GOT3 (cell line): ENCODE data around the gene PPP2CA.
"Not testable (repeated sequence)": the region's sequence is repeated elsewhere in the genome, so short reads cannot be mapped to it uniquely, and the experiment has no call there.

Source experiments
- DNase-seq: peaks from one replicate; lab custom pipeline; 2025; ENCODE audit warnings: mixed read lengths; lab: John Stamatoyannopoulos, UW

PPP2CA gene

GRCh38 chr5:134225780-134226440, at the start of gene PPP2CA:
PPP2CA (minus strand) TSS chr5:134226073; CDS start chr5:134225861, 212 bp downstream.
- peak; percentile 99 for DNase-seq

DNA sequence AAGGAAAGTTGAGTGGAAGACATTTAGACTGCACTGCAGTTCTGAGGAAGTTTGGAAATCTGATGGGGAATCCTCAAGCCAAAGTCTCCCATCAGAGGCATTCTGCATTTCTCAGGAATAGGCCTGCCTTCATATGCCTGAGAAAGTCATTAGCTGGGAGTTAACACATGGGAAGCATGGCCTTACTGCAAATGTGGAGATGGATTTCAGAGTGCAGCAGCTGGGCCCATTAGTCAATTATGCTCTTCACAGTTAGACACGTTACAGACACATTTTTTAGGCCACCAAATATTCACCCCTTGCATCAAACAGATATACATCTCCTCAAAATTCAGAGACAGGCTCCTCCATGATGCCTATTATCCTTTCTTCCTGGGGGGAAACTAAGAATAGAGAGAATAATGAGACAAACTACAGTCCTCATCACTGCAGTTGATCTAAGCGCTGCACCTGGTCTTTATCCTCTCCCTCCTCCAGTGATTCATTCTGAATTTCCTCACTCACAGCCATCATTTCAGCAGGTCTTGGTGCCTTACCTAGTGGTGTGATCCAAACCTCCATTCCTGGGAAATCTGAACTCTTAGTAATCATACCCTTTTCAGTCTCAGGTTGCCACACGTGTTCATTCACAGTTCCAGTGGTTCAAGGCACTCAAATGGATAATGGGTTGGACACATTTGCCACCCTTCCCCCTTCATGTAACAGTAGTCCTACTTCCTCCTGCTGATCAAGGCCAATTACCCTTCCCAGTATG, 47.9 kb upstream of the PPP2CA start:
- no peak for DNase-seq

- DNase-seq: no peak
Observed at GRCh38 chr5:134271059-134271458, 45.2 kb upstream of the PPP2CA start.

DNA sequence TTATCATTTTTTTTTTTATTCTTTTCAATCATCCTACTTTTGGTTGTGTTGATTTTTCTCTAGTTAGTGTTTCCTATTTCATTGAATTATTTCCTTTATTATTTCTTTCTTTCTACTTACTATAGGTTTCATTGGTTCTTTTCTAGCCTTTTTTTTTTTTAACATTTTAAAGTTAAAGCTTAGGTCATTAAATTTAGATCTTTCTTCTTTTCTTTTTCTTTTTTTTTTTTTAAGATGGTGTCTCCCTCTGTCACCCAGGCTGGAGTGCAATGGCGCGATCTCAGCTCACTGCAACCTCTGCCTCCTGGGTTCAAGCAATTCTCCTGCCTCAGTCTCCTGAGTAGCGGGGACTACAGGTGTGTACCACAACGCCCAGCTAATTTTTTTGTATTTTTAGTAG, 43.0 kb upstream of the PPP2CA start:
- no peak for DNase-seq

DNA sequence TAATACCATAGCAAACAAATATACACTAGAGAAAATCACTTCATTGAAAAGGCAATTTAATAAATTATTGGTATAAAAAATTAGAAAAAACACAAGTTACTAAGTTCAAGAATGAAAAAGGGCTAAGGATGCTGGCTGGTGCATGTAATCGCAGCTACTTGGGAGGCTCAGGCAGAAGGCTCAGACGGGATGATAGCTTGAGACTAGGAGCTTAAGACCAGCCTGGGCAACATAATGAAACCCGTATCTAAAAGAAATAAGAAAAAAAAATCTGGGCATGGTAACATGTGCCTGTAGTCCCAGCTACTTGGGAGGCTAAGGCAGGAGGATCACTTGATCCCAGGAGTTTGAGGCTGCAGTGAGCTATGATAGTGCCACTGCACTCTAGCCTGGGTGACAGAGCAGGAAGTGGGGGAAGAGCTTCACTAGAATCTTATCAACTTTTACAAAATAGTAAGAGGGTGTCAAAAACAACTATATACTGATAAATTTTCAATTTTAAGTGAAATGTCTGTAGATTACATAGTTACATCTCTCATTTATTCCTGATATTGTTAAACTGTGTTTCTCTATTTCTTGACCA, 42.2 kb upstream of the PPP2CA start:
- DNase-seq: no peak

- DNase-seq: no peak
Observed at GRCh38 chr5:134267366-134268018, 41.6 kb upstream of the PPP2CA start.

GRCh38 chr5:134263801-134264200, 37.9 kb upstream of the PPP2CA start:
- no peak for DNase-seq

GRCh38 chr5:134262629-134263028, 36.8 kb upstream of the PPP2CA start:
- not testable (repeated sequence) for DNase-seq

GRCh38 chr5:134258896-134259295, 33.0 kb upstream of the PPP2CA start:
- DNase-seq: no peak

- no peak for DNase-seq
Observed at GRCh38 chr5:134257176-134257575, 31.3 kb upstream of the PPP2CA start.

- DNase-seq: no peak
Observed at GRCh38 chr5:134255418-134256150, 29.7 kb upstream of the PPP2CA start.

DNA sequence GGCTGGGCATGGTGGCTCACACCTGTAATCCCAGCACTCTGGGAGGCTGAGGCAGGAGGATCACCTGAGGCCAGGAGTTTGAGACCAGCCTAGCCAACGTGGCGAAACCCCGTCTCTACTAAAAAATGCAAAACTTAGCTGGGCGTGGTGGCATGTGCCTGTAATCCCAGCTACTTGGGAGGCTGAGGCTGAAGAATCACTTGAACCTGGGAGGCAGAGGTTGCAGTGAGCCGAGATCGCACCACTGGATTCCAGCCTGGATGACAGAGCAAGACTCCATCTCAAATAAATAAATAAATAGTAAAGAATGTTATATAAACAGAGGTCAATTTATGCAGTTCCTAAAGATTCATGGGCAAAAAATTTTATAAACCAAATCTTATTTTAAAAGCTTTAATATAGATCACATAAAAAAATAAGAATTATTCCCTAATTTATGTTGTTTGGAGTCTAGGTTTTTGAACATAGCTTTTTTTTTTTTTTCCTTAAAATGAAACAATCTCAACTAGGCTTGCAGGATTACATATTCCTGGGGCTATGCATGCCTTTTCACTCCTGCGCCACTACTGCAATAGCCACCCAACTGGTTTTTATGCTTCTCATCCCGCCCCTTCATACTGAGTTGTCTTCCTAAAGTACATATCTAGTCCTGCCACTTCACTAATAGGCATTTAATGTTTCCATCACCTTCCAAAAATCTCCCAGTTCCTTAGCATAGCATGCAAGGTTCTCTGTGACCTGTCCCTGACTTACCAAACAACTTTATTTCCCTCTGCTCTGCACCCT, 27.7 kb upstream of the PPP2CA start:
- not testable (repeated sequence) for DNase-seq

DNA sequence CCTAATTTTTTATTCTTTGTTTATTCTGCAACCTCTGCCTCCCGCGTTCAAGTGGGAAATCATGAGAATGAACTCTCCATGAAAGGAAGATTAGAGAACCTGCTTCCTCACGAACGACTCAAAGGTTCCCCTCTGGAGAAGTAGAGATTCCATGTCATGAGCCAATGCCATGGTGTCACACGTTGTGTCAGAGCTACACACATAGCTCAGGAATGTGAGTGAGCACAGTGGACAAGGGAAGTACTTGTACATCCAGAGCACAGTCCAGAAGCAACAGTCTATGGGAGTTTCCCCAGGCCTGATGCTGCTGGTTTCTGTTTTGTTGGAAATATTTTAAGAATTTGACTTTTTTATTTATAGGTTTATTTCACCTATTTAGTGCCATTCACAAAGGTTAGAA, 26.8 kb upstream of the PPP2CA start:
- DNase-seq: no peak

DNA sequence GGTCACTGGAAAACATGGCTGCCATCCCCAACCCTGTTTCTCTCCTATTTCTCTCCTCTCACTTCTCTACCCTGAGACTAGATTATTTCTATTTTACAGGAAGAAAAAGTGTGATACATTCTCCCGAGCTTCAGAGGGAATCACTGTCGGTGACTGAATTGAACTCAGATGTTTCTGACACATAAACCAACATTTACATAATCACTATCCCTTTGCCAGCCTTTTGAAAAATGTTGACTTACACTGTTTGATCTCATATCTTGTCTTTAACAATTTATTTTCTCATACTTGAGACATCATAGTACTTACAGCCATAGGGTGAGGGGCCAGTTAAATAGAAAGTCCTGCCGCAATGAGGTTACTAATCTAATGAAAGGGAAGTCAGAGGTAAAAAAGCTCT, 25.1 kb upstream of the PPP2CA start:
- no peak for DNase-seq

DNA sequence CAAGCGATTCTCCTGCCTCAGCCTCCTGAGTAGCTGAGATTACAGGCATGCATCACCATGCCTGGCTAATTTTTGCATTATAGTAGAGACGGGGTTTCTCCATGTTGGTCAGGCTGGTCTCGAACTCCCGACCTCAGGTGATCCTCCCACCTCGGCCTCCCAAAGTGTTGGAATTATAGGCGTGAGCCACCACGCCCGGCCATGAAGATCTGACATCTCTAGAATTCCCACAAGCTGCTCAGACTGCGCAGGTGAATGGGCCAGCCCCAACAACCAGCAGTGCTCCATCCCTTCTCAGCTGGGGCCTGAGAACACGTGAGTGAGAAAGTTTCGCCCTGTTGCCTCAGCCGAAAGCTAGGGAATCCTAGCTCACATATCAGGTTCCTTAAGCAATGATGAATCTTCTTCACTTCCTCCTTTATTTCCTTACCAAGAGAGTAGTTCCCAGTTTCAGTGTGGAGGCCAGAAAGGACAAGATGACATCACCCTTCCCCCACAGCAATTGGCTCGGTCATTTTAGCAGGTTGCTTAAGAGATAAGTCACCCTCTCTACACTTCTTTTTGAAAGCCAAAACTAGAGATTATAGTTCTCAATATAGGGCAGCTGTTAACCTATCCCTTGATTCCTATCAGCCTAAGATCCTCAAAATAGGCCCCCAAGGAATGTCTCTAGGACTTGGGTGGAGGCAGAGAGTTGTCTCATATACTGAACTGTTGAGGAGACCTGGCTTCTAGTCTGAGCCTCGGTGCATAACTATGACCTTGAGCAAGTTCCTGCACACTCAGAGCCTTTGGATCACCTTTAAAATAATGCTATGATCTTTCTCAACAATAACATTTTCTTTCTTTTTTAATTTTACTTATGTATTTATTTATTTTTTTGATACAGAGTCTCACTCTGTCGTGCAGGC, 23.9 kb upstream of the PPP2CA start:
- DNase-seq: no peak

GRCh38 chr5:134248256-134248655, 22.4 kb upstream of the PPP2CA start:
- DNase-seq: no peak

DNA sequence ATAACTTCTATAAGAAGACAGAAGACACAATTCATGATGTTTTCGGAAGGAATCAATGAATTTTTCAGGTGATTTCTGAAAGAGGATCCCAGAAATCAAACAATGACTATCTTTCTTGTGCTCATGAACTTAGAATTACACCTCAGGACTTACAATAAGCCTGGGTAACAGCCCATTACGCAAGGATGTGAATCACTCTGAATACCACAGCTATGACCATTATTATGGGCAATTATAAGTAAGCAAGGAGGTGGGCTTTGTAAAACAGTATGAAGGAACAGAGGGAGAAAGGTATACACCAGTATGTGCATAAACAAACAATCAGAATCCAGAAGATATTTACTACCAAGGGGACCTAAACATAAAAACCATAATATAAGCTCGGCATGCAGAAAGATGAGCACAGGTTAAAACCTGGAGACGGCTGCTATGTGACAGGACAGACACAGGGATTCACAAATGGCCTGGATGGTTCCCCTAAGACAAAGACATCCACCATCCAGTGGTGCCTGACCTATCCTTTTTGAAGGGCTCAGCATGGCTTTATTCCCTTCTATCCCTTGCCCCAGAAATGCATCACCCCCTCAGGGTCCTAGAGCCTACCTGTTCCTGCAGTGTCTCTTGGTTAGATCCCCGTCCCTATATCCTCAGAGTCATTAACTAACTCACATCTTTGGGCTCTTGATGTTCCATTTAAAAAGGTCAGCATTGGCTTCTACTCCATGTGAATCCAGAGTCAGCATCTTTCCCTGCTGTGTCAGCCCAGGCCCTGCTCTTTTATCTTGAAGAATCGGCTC, 21.8 kb upstream of the PPP2CA start:
- no peak for DNase-seq

- DNase-seq: no peak
Observed at GRCh38 chr5:134246771-134247427, 21.0 kb upstream of the PPP2CA start.

DNA sequence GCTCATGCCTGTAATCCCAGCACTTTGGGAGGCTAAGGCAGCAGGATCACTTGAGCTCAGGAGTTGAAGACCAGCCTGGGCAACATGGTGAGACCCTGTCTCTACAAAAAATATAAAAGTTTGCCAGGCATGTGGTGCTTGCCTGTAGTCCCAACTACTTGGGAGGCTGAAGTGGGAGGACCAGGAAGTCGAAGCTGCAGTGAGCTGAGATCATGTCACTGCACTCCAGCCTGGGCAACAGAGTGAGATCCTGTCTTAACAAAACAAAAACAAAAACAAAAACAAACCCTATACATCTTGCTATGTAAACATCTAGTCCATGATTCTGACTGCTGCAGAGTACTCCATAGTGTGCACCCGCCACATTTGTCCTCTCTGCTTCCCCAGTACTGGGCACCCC, 19.8 kb upstream of the PPP2CA start:
- no peak for DNase-seq
